MM.1S (cell line): Measurements from ENCODE around the gene TBC1D16.

Source experiments
- DNase-seq: peaks from one replicate; pipeline ENCODE4 v3.0.0-alpha.2; 2015
- H2AFZ ChIP-seq: fragments of 300-600 bp; sonication (generic); 2 replicates; pipeline ENCODE4 v1.6.0; 2016; ENCODE audit warnings: antibody characterized with exemption, low read length
- H3F3A ChIP-seq: fragments of 300-600 bp; sonication (generic); 2 replicates; pipeline ENCODE4 v1.6.1; 2016; ENCODE audit warnings: mild to moderate bottlenecking, antibody characterized with exemption, low read length, moderate library complexity, mixed read lengths; ENCODE audit not compliant: insufficient read depth
- H3K27ac ChIP-seq: fragments of 300-600 bp; sonication (generic); 2 replicates; pipeline ENCODE4 v1.5.1; 2016; ENCODE audit warnings: mild to moderate bottlenecking, low read length
- H3K27me3 ChIP-seq: fragments of 300-600 bp; sonication (generic); replicated peaks from 2 replicates; pipeline ENCODE4 v1.6.0; 2016; ENCODE audit warnings: low read length; ENCODE audit not compliant: insufficient read depth
- H3K36me3 ChIP-seq: fragments of 300-600 bp; sonication (generic); replicated peaks from 2 replicates; pipeline ENCODE4 v1.6.1; 2016; ENCODE audit warnings: mild to moderate bottlenecking, low read length, mixed read lengths; ENCODE audit not compliant: insufficient read depth
- H3K4me1 ChIP-seq: fragments of 300-600 bp; sonication (generic); 2 replicates; pipeline ENCODE4 v1.6.1; 2016; ENCODE audit warnings: low read length, mixed read lengths
- H3K4me2 ChIP-seq: fragments of 300-600 bp; sonication (generic); 2 replicates; pipeline ENCODE4 v1.6.0; 2016; ENCODE audit warnings: low read depth, low read length
- H3K4me3 ChIP-seq: fragments of 300-600 bp; sonication (generic); 2 replicates; pipeline ENCODE4 v1.5.1; 2016; ENCODE audit warnings: low read length, mixed read lengths
- H3K79me2 ChIP-seq: fragments of 300-600 bp; sonication (generic); 2 replicates; pipeline ENCODE4 v1.6.1; 2016; ENCODE audit warnings: mixed run types, low read length, mixed read lengths
- H3K9ac ChIP-seq: fragments of 300-600 bp; sonication (generic); 2 replicates; pipeline ENCODE4 v1.6.1; 2016; ENCODE audit warnings: low read length, mixed read lengths
- H3K9me2 ChIP-seq: fragments of 300-600 bp; sonication (generic); replicated peaks from 2 replicates; pipeline ENCODE4 v1.6.1; 2016; ENCODE audit warnings: mild to moderate bottlenecking, low read length, mixed read lengths; ENCODE audit not compliant: insufficient read depth
- H3K9me3 ChIP-seq: fragments of 300-600 bp; sonication (generic); replicated peaks from 2 replicates; pipeline ENCODE4 v1.6.1; 2016; ENCODE audit warnings: mild to moderate bottlenecking, low read length, mixed read lengths; ENCODE audit not compliant: insufficient read depth
- H4K20me1 ChIP-seq: fragments of 300-600 bp; sonication (generic); 2 replicates; pipeline ENCODE4 v1.6.1; 2016; ENCODE audit warnings: mild to moderate bottlenecking, low read length, moderate library complexity, mixed read lengths; ENCODE audit not compliant: insufficient read depth
- EZH2 ChIP-seq: fragments of 300-600 bp; sonication (generic); optimal IDR thresholded peaks from 2 replicates; pipeline ENCODE3; 2017; ENCODE audit warnings: low read depth, mild to moderate bottlenecking, antibody characterized with exemption, low read length, mixed read lengths
- EZH2phosphoT487 ChIP-seq: fragments of 300-600 bp; sonication (generic); IDR thresholded peaks from 2 replicates; pipeline ENCODE4 v1.6.1; 2018; ENCODE audit warnings: antibody characterized with exemption, low read length
- TF ChIP-seq, protein P1 (sequence below): fragments of 300-600 bp; sonication (generic); IDR thresholded peaks from 2 replicates; pipeline ENCODE4 v1.5.1; 2016; ENCODE audit warnings: antibody characterized with exemption, low read length, mixed read lengths

TBC1D16 gene

DNA sequence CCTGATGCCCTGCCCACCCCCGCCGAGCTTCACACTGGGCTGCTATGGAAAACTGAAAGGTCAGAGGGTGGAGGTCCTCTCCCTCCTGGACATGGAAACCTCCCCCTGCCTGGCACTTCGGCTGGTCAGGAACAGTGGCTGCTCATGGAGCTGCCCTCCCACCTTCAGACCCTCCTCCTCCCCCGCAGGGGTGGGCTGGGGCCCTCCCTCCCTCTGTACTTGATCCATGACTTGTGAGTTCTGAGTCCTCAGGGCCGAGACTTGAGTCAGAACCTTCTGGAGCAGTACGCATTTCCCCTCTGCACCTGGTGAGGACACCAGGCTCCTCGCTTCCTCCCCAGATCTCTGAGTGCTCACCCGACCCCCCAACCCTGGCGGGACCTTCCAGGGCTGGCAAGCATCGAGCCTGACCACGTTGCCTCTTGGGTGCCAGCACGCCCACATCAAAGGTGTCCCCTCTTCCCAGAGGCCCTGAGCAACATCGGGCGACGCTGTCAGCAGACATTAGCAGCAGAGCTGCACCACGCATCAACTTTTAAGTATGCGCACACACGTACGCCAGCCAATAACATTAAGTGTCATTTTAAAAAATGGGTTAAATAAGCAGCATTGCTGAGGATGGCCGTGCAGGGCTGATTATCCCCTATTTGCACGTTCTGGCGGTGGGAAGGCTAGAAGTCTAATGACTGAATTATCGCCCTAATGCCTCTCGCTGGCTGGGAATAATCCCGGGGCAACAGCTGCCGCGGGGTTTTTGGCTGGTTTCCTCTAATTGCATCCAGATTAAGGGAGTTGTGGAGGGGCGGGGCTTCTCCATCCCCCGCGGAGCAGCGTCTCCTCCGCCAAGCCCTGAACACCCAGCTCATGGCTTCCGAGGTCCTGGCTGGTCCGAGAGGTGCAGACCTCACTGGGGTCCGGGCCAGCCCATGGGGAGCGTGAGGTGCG is 98.0 kb downstream of the TBC1D16 start:
- H3K9me2 ChIP-seq, result no peaks in the 10 kb centered on the region
- no peak for TF ChIP-seq EZH2
- TF ChIP-seq, protein P1, sequence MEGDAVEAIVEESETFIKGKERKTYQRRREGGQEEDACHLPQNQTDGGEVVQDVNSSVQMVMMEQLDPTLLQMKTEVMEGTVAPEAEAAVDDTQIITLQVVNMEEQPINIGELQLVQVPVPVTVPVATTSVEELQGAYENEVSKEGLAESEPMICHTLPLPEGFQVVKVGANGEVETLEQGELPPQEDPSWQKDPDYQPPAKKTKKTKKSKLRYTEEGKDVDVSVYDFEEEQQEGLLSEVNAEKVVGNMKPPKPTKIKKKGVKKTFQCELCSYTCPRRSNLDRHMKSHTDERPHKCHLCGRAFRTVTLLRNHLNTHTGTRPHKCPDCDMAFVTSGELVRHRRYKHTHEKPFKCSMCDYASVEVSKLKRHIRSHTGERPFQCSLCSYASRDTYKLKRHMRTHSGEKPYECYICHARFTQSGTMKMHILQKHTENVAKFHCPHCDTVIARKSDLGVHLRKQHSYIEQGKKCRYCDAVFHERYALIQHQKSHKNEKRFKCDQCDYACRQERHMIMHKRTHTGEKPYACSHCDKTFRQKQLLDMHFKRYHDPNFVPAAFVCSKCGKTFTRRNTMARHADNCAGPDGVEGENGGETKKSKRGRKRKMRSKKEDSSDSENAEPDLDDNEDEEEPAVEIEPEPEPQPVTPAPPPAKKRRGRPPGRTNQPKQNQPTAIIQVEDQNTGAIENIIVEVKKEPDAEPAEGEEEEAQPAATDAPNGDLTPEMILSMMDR, result no peak
- TF ChIP-seq EZH2phosphoT487, result no peak
- no peaks in the 10 kb centered on the region for H3F3A ChIP-seq
- H3K4me2 ChIP-seq, result no peak overlapping the region
- H3K27ac ChIP-seq, result no peak overlapping the region
- H3K9ac ChIP-seq, result no peak overlapping the region
- no peaks in the 10 kb centered on the region for H3K9me3 ChIP-seq
- peaks cover 96% of the 10 kb centered on the region for H3K27me3 ChIP-seq
- H3K79me2 ChIP-seq, result no peaks in the 10 kb centered on the region
- DNase-seq, result no peak
- H2AFZ ChIP-seq, result no peak overlapping the region
- H4K20me1 ChIP-seq, result no peaks in the 10 kb centered on the region
- no peaks in the 10 kb centered on the region for H3K36me3 ChIP-seq
- no peaks in the 10 kb centered on the region for H3K4me1 ChIP-seq
- no peak overlapping the region for H3K4me3 ChIP-seq

DNA sequence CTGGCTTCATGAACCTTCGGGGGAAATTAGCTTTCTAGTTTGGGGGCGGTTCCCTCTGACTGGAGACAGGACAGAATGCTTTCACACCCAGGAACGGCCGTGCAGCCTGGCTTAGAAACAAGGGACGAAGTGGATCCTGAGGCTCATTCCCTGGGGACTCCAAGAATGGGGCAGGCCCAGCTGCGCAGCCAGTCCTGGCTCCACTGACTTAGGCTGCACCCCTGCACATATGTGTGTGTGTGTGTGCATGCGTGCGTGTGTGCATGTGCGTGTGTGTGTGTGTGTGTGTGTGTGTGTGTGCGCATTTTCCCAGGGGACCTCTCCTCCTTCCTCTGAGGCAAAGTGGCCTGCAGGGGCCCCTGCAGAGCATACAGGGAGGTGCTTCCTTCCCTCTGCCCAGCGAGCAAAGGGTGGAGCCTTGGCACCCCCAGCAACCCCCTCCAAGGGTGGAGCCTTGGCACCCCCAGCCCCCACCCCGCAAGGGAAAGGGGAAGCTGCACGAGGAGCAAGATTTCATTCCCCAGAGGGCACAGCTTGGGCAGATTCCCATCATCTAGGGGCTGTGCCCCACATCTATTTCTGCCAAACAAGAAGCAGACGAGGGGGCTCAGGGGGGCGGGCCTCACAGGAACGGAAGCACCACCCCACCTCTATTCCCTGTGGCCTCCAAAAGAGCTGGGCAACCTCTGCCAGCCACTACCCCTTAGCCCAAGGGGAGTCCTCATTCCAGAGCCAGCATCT is 98.9 kb downstream of the TBC1D16 start:
- no peak overlapping the region for H3K4me2 ChIP-seq
- no peaks in the 10 kb centered on the region for H3K9me3 ChIP-seq
- H4K20me1 ChIP-seq, result no peaks in the 10 kb centered on the region
- H3K27ac ChIP-seq, result no peak overlapping the region
- no peaks in the 10 kb centered on the region for H3F3A ChIP-seq
- H3K27me3 ChIP-seq, result peaks cover 98% of the 10 kb centered on the region
- no peak for DNase-seq
- H3K9me2 ChIP-seq, result no peaks in the 10 kb centered on the region
- H3K4me1 ChIP-seq, result no peaks in the 10 kb centered on the region
- H3K9ac ChIP-seq, result no peak overlapping the region
- H3K36me3 ChIP-seq, result no peaks in the 10 kb centered on the region
- H2AFZ ChIP-seq, result no peak overlapping the region
- no peaks in the 10 kb centered on the region for H3K79me2 ChIP-seq
- TF ChIP-seq, protein P1, result no peak
- TF ChIP-seq EZH2, result no peak
- no peak for TF ChIP-seq EZH2phosphoT487
- H3K4me3 ChIP-seq, result no peak overlapping the region

DNA sequence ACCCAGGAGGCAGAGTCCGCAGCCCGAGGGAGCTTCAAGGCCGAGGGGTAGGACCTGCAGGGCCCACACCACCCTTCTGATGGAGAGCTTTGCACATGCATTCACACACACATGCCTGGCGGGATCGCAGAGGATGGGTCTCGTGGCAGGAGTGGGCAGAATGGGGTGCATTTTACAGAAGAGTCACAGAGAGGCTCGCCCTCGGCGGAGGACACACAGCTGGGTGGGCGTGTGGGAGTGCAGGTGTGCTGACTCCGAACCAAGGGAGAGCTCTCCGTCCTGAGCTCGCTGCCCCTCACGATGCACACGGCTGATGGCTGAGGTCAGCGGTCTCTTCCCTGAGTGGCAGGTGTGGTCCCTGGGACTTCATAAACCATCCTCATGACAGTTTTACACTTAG is 99.6 kb downstream of the TBC1D16 start:
- no peak overlapping the region for H3K4me2 ChIP-seq
- H3K9ac ChIP-seq, result no peak overlapping the region
- H3K9me2 ChIP-seq, result no peaks in the 10 kb centered on the region
- no peaks in the 10 kb centered on the region for H3K36me3 ChIP-seq
- peaks cover 100% of the 10 kb centered on the region for H3K27me3 ChIP-seq
- no peak for TF ChIP-seq EZH2
- TF ChIP-seq, protein P1, result no peak
- TF ChIP-seq EZH2phosphoT487, result no peak
- no peak overlapping the region for H3K27ac ChIP-seq
- H3K4me1 ChIP-seq, result no peaks in the 10 kb centered on the region
- H3K4me3 ChIP-seq, result no peak overlapping the region
- H3K9me3 ChIP-seq, result no peaks in the 10 kb centered on the region
- no peaks in the 10 kb centered on the region for H4K20me1 ChIP-seq
- no peaks in the 10 kb centered on the region for H3F3A ChIP-seq
- no peak for DNase-seq
- H2AFZ ChIP-seq, result no peak overlapping the region
- no peaks in the 10 kb centered on the region for H3K79me2 ChIP-seq
